GM23338 (cell line): ENCODE data around the gene LDLRAD2. TPM values are rescaled to one million over a fixed set of nuclear protein-coding genes. Genes with fewer than 3 reads are reported as not detected.

Source experiments
- EZH2 ChIP-seq: fragments of 200-600 bp; sonication (generic); IDR thresholded peaks from one replicate; pipeline ENCODE4 v1.8.0; 2017; ENCODE audit warnings: antibody characterized with exemption, mild to moderate bottlenecking, low read depth; ENCODE audit not compliant: unreplicated experiment
- EZH2phosphoT487 ChIP-seq: fragments of 200-600 bp; sonication (generic); IDR thresholded peaks from one replicate; pipeline ENCODE4 v1.8.1; 2018; ENCODE audit warnings: antibody characterized with exemption; ENCODE audit not compliant: unreplicated experiment
- JUNB ChIP-seq: IDR thresholded peaks from one replicate; pipeline ENCODE4 v1.6.1; 2016; ENCODE audit warnings: antibody characterized with exemption; ENCODE audit not compliant: unreplicated experiment
- NANOG ChIP-seq: IDR thresholded peaks from 2 replicates; pipeline ENCODE4 v1.6.1; 2016; ENCODE audit warnings: antibody characterized with exemption, borderline replicate concordance
- POLR2AphosphoS5 ChIP-seq: IDR thresholded peaks from 2 replicates; pipeline ENCODE4 v1.6.1; 2016; ENCODE audit warnings: antibody characterized with exemption, low read depth
- REST ChIP-seq: IDR thresholded peaks from one replicate; pipeline ENCODE4 v1.6.1; 2018; ENCODE audit warnings: antibody characterized with exemption; ENCODE audit not compliant: unreplicated experiment
- STAT1 ChIP-seq: IDR thresholded peaks from one replicate; pipeline ENCODE4 v1.6.1; 2016; ENCODE audit warnings: antibody characterized with exemption; ENCODE audit not compliant: unreplicated experiment
- ZNF114 ChIP-seq: fragments of 250-450 bp; sonication (Bioruptor Pico); IDR thresholded peaks from 2 replicates; pipeline ENCODE4 v1.5.0; 2020; ENCODE audit warnings: mild to moderate bottlenecking, moderate library complexity
- ZNF331 ChIP-seq: fragments of 250-450 bp; sonication (Bioruptor Pico); IDR thresholded peaks from 2 replicates; pipeline ENCODE4 v1.5.0; 2020; ENCODE audit warnings: low read depth, mild to moderate bottlenecking, moderate library complexity
- polyA plus RNA-seq: library from polyadenylated mRNA; unstranded; fragments of >200 nt; fragmentation: Nextera tagmentation; extraction: Ambion mirVana; gene quantifications from 2 replicates; pipeline ENCODE4 v1.2.1, GENCODE V29; 2016
- total RNA-seq: library from RNA; depleted of rRNA; stranded (reverse); fragments of >200 nt; shearing (Covaris generic); gene quantifications from 2 replicates; pipeline ENCODE4 v1.2.3, GENCODE V29; 2014
- TF ChIP-seq, protein P1 (sequence below): fragments of 250-450 bp; sonication (Bioruptor Pico); IDR thresholded peaks from 2 replicates; pipeline ENCODE4 v1.5.0; 2020; ENCODE audit warnings: mild to moderate bottlenecking, moderate library complexity
- TF ChIP-seq, protein P2 (sequence below), 2 experiments: fragments of 200-600 bp in 1 of 2; sonication (generic) in 1 of 2; conservative IDR thresholded peaks; 2 replicates each; pipeline versions ENCODE4 v1.5.1 to v1.6.1; 2016 to 2017; ENCODE audit warnings: antibody characterized with exemption in 2 of 2, low read depth in 2 of 2, mild to moderate bottlenecking in 2 of 2, moderate library complexity in 1 of 2

LDLRAD2 gene
- total and polyA plus RNA-seq, 2 experiments from 2014 or later: 1.6 to 5.8 TPM

GRCh38 chr1:21774835-21775549 lies 37.1 kb upstream of the LDLRAD2 start (continued):
- TF ChIP-seq, protein P1, sequence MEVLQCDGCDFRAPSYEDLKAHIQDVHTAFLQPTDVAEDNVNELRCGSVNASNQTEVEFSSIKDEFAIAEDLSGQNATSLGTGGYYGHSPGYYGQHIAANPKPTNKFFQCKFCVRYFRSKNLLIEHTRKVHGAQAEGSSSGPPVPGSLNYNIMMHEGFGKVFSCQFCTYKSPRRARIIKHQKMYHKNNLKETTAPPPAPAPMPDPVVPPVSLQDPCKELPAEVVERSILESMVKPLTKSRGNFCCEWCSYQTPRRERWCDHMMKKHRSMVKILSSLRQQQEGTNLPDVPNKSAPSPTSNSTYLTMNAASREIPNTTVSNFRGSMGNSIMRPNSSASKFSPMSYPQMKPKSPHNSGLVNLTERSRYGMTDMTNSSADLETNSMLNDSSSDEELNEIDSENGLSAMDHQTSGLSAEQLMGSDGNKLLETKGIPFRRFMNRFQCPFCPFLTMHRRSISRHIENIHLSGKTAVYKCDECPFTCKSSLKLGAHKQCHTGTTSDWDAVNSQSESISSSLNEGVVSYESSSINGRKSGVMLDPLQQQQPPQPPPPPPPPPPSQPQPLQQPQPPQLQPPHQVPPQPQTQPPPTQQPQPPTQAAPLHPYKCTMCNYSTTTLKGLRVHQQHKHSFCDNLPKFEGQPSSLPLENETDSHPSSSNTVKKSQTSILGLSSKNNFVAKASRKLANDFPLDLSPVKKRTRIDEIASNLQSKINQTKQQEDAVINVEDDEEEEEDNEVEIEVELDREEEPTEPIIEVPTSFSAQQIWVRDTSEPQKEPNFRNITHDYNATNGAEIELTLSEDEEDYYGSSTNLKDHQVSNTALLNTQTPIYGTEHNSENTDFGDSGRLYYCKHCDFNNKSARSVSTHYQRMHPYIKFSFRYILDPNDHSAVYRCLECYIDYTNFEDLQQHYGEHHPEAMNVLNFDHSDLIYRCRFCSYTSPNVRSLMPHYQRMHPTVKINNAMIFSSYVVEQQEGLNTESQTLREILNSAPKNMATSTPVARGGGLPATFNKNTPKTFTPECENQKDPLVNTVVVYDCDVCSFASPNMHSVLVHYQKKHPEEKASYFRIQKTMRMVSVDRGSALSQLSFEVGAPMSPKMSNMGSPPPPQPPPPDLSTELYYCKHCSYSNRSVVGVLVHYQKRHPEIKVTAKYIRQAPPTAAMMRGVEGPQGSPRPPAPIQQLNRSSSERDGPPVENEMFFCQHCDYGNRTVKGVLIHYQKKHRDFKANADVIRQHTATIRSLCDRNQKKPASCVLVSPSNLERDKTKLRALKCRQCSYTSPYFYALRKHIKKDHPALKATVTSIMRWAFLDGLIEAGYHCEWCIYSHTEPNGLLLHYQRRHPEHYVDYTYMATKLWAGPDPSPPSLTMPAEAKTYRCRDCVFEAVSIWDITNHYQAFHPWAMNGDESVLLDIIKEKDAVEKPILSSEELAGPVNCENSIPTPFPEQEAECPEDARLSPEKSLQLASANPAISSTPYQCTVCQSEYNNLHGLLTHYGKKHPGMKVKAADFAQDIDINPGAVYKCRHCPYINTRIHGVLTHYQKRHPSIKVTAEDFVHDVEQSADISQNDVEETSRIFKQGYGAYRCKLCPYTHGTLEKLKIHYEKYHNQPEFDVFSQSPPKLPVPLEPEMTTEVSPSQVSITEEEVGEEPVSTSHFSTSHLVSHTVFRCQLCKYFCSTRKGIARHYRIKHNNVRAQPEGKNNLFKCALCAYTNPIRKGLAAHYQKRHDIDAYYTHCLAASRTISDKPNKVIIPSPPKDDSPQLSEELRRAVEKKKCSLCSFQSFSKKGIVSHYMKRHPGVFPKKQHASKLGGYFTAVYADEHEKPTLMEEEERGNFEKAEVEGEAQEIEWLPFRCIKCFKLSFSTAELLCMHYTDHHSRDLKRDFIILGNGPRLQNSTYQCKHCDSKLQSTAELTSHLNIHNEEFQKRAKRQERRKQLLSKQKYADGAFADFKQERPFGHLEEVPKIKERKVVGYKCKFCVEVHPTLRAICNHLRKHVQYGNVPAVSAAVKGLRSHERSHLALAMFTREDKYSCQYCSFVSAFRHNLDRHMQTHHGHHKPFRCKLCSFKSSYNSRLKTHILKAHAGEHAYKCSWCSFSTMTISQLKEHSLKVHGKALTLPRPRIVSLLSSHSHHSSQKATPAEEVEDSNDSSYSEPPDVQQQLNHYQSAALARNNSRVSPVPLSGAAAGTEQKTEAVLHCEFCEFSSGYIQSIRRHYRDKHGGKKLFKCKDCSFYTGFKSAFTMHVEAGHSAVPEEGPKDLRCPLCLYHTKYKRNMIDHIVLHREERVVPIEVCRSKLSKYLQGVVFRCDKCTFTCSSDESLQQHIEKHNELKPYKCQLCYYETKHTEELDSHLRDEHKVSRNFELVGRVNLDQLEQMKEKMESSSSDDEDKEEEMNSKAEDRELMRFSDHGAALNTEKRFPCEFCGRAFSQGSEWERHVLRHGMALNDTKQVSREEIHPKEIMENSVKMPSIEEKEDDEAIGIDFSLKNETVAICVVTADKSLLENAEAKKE (CRISPR knock-in tag): no peak
- TF ChIP-seq ZNF331 (CRISPR knock-in tag) (no peak), EZH2phosphoT487 (no peak), NANOG (no peak), ZNF114 (no peak), JUNB (no peak), REST (no peak), POLR2AphosphoS5 (no peak), EZH2 (no peak), STAT1 (no peak)
- TF ChIP-seq, protein P2, sequence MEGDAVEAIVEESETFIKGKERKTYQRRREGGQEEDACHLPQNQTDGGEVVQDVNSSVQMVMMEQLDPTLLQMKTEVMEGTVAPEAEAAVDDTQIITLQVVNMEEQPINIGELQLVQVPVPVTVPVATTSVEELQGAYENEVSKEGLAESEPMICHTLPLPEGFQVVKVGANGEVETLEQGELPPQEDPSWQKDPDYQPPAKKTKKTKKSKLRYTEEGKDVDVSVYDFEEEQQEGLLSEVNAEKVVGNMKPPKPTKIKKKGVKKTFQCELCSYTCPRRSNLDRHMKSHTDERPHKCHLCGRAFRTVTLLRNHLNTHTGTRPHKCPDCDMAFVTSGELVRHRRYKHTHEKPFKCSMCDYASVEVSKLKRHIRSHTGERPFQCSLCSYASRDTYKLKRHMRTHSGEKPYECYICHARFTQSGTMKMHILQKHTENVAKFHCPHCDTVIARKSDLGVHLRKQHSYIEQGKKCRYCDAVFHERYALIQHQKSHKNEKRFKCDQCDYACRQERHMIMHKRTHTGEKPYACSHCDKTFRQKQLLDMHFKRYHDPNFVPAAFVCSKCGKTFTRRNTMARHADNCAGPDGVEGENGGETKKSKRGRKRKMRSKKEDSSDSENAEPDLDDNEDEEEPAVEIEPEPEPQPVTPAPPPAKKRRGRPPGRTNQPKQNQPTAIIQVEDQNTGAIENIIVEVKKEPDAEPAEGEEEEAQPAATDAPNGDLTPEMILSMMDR (conservative IDR thresholded peaks at IDR 0.05; ENCODE audit: low read depth in 2 of 2): no peak
